ENCODE data around the gene DCST1. TPM values are rescaled to one million over a fixed set of nuclear protein-coding genes. Genes with fewer than 3 reads are reported as not detected.

Gene DCST1
- total and polyA plus RNA-seq, 2 donors (not counting 3 experiments of a cell fraction or from before 2014, with no cell fraction given) = not detected

- no peak for FAIRE-seq
These were observed 59.0 kb downstream of the DCST1 start for GRCh38 chr1:155092641-155093040.

More at GRCh38 chr1:155092641-155093040, 59.0 kb downstream of the DCST1 start:
- Histone ChIP-seq H3K9ac (replicated peaks; ENCODE audit: extremely low read depth, insufficient read depth, low read length) (no peak overlapping the region), H3K79me2 (ENCODE audit: control insufficient read depth, insufficient read depth, low read length) (no peaks in the 10 kb centered on the region), H3K36me3 (ENCODE audit: control insufficient read depth in 2 of 2, extremely low read depth in 1 of 2, insufficient read depth in 2 of 2, low read length in 2 of 2) (no peaks in the 10 kb centered on the region), H4K20me1 (replicated peaks; ENCODE audit: control insufficient read depth, extremely low read depth, insufficient read depth, low read length) (no peaks in the 10 kb centered on the region), H2AFZ (ENCODE audit: low read depth, low read length) (no peak overlapping the region), H3K27me3 (ENCODE audit: control insufficient read depth in 2 of 2, insufficient read depth in 2 of 2, low read length in 2 of 2) (peaks cover 8 to 19% of the 10 kb centered on the region in 2 experiments), H3K9me3 (replicated peaks; ENCODE audit: control insufficient read depth, insufficient read depth, low read length) (no peaks in the 10 kb centered on the region), H3K4me3 (replicated peaks in 1 of 3; ENCODE audit: insufficient read depth in 1 of 3, low read depth in 1 of 3, low read length in 3 of 3) (no peak overlapping the region), H3K4me2 (ENCODE audit: insufficient read depth, low read length) (no peak overlapping the region), H3K9me1 (replicated peaks; ENCODE audit: control insufficient read depth, extremely low read depth, insufficient read depth, low read length) (no peaks in the 10 kb centered on the region), H3K27ac (ENCODE audit: insufficient read depth, low read depth, low read length) (no peak overlapping the region), H3K4me1 (ENCODE audit: control insufficient read depth, extremely low read depth, insufficient read depth, low read length) (no peaks in the 10 kb centered on the region)
- no peak for TF ChIP-seq EZH2 (IDR thresholded peaks at IDR 0.05; ENCODE audit: borderline replicate concordance, low read depth, low read length, severe bottlenecking)
- TF ChIP-seq GATA2 (IDR thresholded peaks at IDR 0.05; ENCODE audit: insufficient read depth, insufficient read length, low read depth, low read length) = no peak
- no peak for TF ChIP-seq MYC (IDR thresholded peaks at IDR 0.05; ENCODE audit: low read depth, low read length)
- no peak for TF ChIP-seq CTCF (IDR thresholded peaks at IDR 0.05; ENCODE audit: extremely low read depth in 1 of 2, insufficient read depth in 1 of 2, low read depth in 1 of 2, low read length in 2 of 2)
- TF ChIP-seq MAX (IDR thresholded peaks at IDR 0.05; ENCODE audit: insufficient read depth, insufficient read length) = no peak
- TF ChIP-seq JUN (IDR thresholded peaks at IDR 0.05; ENCODE audit: borderline replicate concordance, insufficient read depth, insufficient read length, low read depth) = no peak
- TF ChIP-seq POLR2AphosphoS5 (IDR thresholded peaks at IDR 0.05; ENCODE audit: insufficient read depth, low read depth, low read length) = no peak
- TF ChIP-seq POLR2A (IDR thresholded peaks at IDR 0.05; ENCODE audit: low read depth, low read length) = no peak
- POLR2A ChIA-PET = no interaction called here
- no peak for DNase-seq (ENCODE audit: low read depth, low spot score)
- dilution Hi-C loops (cut with MboI; ENCODE audit: extremely low pct_ligation_motif_present, low sequenced_read_pairs) = no loop called here
- CTCF ChIA-PET = interaction anchor here (2.0 to 13.7 kb wide), 3 partner anchors 34 to 77 kb away, joined by 10 to 673 read pairs (median 97); partner anchors contain the start of genes EFNA1 and KRTCAP2
- BruUV-seq (replicated peaks) = no TSS peak
- intact Hi-C loops (cut with micrococcal nuclease) = no loop called here
